ENCODE results near the gene ATP8B4. TPM values are rescaled to one million over a fixed set of nuclear protein-coding genes. Genes with fewer than 3 reads are reported as not detected.

The ATP8B4 gene
- total RNA-seq, 1 experiment from 2014 or later, result 0.24 TPM

GRCh38 chr15:50030456-50030855, 88.6 kb downstream of the ATP8B4 start:
- Mint-ChIP-seq H3K27me3 (ENCODE audit: unreplicated experiment) (peaks cover 13% of the 10 kb centered on the region), H3K4me3 (ENCODE audit: low read depth, unreplicated experiment) (no peak overlapping the region), H3K9me3 (ENCODE audit: low read depth, unreplicated experiment) (no peaks in the 10 kb centered on the region), H3K27ac (ENCODE audit: unreplicated experiment) (no peak overlapping the region), H3K4me1 (ENCODE audit: low read depth, unreplicated experiment) (no peaks in the 10 kb centered on the region), H3K36me3 (ENCODE audit: insufficient read depth, unreplicated experiment) (no peaks in the 10 kb centered on the region)
- DNase-seq, result no peak
- TF ChIP-seq, protein P1, sequence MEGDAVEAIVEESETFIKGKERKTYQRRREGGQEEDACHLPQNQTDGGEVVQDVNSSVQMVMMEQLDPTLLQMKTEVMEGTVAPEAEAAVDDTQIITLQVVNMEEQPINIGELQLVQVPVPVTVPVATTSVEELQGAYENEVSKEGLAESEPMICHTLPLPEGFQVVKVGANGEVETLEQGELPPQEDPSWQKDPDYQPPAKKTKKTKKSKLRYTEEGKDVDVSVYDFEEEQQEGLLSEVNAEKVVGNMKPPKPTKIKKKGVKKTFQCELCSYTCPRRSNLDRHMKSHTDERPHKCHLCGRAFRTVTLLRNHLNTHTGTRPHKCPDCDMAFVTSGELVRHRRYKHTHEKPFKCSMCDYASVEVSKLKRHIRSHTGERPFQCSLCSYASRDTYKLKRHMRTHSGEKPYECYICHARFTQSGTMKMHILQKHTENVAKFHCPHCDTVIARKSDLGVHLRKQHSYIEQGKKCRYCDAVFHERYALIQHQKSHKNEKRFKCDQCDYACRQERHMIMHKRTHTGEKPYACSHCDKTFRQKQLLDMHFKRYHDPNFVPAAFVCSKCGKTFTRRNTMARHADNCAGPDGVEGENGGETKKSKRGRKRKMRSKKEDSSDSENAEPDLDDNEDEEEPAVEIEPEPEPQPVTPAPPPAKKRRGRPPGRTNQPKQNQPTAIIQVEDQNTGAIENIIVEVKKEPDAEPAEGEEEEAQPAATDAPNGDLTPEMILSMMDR (IDR thresholded peaks at IDR 0.05; ENCODE audit: unreplicated experiment), result no peak
- intact Hi-C loops (cut with micrococcal nuclease; ENCODE audit: unreplicated experiment), result no loop called here
- BruUV-seq (replicated peaks), result no TSS peak
- CTCF ChIA-PET, result no interaction called here

DNA sequence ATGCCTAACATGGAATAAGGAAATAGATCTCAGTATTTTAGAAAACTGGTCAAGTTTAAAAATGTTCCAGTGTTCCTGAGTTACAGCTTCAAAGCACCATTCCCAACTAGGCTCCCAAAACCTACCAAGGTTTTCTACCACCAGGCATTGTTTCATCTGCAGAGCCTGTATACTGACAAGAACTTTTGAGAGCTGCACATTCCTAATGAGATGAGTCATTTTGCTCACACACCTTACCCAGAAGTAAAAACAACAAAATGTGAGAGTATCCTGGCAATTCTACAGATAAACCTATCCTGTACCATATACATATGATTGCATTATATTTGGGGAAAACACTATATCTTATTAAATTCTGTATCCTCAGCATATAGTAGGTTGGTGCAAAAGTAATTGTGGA, 90.7 kb downstream of the ATP8B4 start:
- H3K9me3 Mint-ChIP-seq (ENCODE audit: low read depth, unreplicated experiment), result no peaks in the 10 kb centered on the region
- intact Hi-C loops (cut with micrococcal nuclease; ENCODE audit: unreplicated experiment), result loop anchor here (10.0 kb wide), 1 partner anchor 286 kb away; no protein-coding TSS in a partner anchor
- DNase-seq, result no peak
- H3K4me3 Mint-ChIP-seq (ENCODE audit: low read depth, unreplicated experiment), result no peak overlapping the region
- CTCF ChIA-PET, result no interaction called here
- no peaks in the 10 kb centered on the region for H3K36me3 Mint-ChIP-seq (ENCODE audit: insufficient read depth, unreplicated experiment)
- H3K27ac Mint-ChIP-seq (ENCODE audit: unreplicated experiment), result no peak overlapping the region
- BruUV-seq (replicated peaks), result no TSS peak
- TF ChIP-seq, protein P1 (IDR thresholded peaks at IDR 0.05; ENCODE audit: unreplicated experiment), result no peak
- no peaks in the 10 kb centered on the region for H3K4me1 Mint-ChIP-seq (ENCODE audit: low read depth, unreplicated experiment)
- H3K27me3 Mint-ChIP-seq (ENCODE audit: unreplicated experiment), result peaks cover 21% of the 10 kb centered on the region

- no TSS peak for BruUV-seq (replicated peaks)
- Mint-ChIP-seq H3K9me3 (ENCODE audit: low read depth, unreplicated experiment) (no peaks in the 10 kb centered on the region), H3K27ac (ENCODE audit: unreplicated experiment) (no peak overlapping the region)
Measured at GRCh38 chr15:50024281-50024680, 94.8 kb downstream of the ATP8B4 start.

GRCh38 chr15:50018491-50018890, 100.5 kb downstream of the ATP8B4 start:
- Mint-ChIP-seq H3K4me1 (ENCODE audit: low read depth, unreplicated experiment) (no peaks in the 10 kb centered on the region), H3K27me3 (ENCODE audit: unreplicated experiment) (peaks cover 32% of the 10 kb centered on the region), H3K36me3 (ENCODE audit: insufficient read depth, unreplicated experiment) (no peaks in the 10 kb centered on the region), H3K27ac (ENCODE audit: unreplicated experiment) (no peak overlapping the region), H3K9me3 (ENCODE audit: low read depth, unreplicated experiment) (no peaks in the 10 kb centered on the region), H3K4me3 (ENCODE audit: low read depth, unreplicated experiment) (no peak overlapping the region)
- CTCF ChIA-PET, result no interaction called here
- intact Hi-C loops (cut with micrococcal nuclease; ENCODE audit: unreplicated experiment), result no loop called here
- TF ChIP-seq, protein P1 (IDR thresholded peaks at IDR 0.05; ENCODE audit: unreplicated experiment), result no peak
- no TSS peak for BruUV-seq (replicated peaks)
- no peak for DNase-seq

More at GRCh38 chr15:50024281-50024680, 94.8 kb downstream of the ATP8B4 start:
- Mint-ChIP-seq H3K4me1 (ENCODE audit: low read depth, unreplicated experiment) (no peaks in the 10 kb centered on the region), H3K4me3 (ENCODE audit: low read depth, unreplicated experiment) (no peak overlapping the region), H3K27me3 (ENCODE audit: unreplicated experiment) (peaks cover 28% of the 10 kb centered on the region), H3K36me3 (ENCODE audit: insufficient read depth, unreplicated experiment) (no peaks in the 10 kb centered on the region)
- DNase-seq, result no peak
- TF ChIP-seq, protein P1 (IDR thresholded peaks at IDR 0.05; ENCODE audit: unreplicated experiment), result no peak
- intact Hi-C loops (cut with micrococcal nuclease; ENCODE audit: unreplicated experiment), result loop anchor here (10.0 kb wide), 1 partner anchor 291 kb away; no protein-coding TSS in a partner anchor
- CTCF ChIA-PET, result interaction anchor here (0.6 kb wide), 1 partner anchor 1882 kb away, joined by 3 read pairs; no protein-coding TSS in a partner anchor

All from Calu3 (cell line).